ENCODE results near the gene PARS2. TPM values are rescaled to one million over a fixed set of nuclear protein-coding genes. Genes with fewer than 3 reads are reported as not detected.

The PARS2 gene
- total and polyA plus RNA-seq, 2 experiments from 2014 or later: 5.9 to 13.6 TPM

GRCh38 chr1:54792686-54793282 lies 28.5 kb upstream of the PARS2 start (continued):
- TF ChIP-seq JUNB (IDR thresholded peaks at IDR 0.05; ENCODE audit: unreplicated experiment): no peak
- no peak for TF ChIP-seq POLR2AphosphoS5 (IDR thresholded peaks at IDR 0.05; ENCODE audit: low read depth)
- TF ChIP-seq ZNF462 (CRISPR knock-in tag; IDR thresholded peaks at IDR 0.05): no peak
- TF ChIP-seq NANOG (IDR thresholded peaks at IDR 0.05; ENCODE audit: borderline replicate concordance): no peak
- TF ChIP-seq STAT1 (IDR thresholded peaks at IDR 0.05; ENCODE audit: unreplicated experiment): no peak

- Histone ChIP-seq H3K4me2 (no peak overlapping the region), H2AFZ (no peak overlapping the region), H3K36me3 (ENCODE audit: insufficient read depth) (no peaks in the 10 kb centered on the region), H3K79me2 (replicated peaks; ENCODE audit: insufficient read depth) (no peaks in the 10 kb centered on the region), H4K20me1 (replicated peaks; ENCODE audit: insufficient read depth) (no peaks in the 10 kb centered on the region), H3K9me2 (ENCODE audit: insufficient read depth) (no peaks in the 10 kb centered on the region), H3K27ac (ENCODE audit: low read depth) (no peak overlapping the region), H3F3A (replicated peaks; ENCODE audit: low read depth) (no peaks in the 10 kb centered on the region), H3K4me3 (no peak overlapping the region), H3K4me1 (ENCODE audit: insufficient read depth) (peaks cover 36% of the 10 kb centered on the region), H3K27me3 (ENCODE audit: insufficient read depth) (no peaks in the 10 kb centered on the region)
- Mint-ChIP-seq H3K4me3 (no peak overlapping the region), H3K4me1 (peaks cover 45% of the 10 kb centered on the region), H3K36me3 (ENCODE audit: low read depth) (no peaks in the 10 kb centered on the region), H3K27me3 (ENCODE audit: insufficient read depth, low read depth, poor library complexity) (peaks cover 7% of the 10 kb centered on the region), H3K9me3 (peaks cover 4% of the 10 kb centered on the region; the same call in 2 of the 3 replicates), H3K27ac (no peak overlapping the region)
- ATAC-seq (peak; percentile 21), DNase-seq (ENCODE audit: low spot score) (peak; percentile 87)
- TF ChIP-seq POLR2AphosphoS5 (IDR thresholded peaks at IDR 0.05; ENCODE audit: low read depth) (no peak), ZNF462 (CRISPR knock-in tag; IDR thresholded peaks at IDR 0.05) (no peak), JUNB (IDR thresholded peaks at IDR 0.05; ENCODE audit: unreplicated experiment) (no peak), CTCF (conservative IDR thresholded peaks at IDR 0.05; ENCODE audit: low read depth in 2 of 2) (peak; percentile 91 to 99)
Observed at GRCh38 chr1:54791880-54792522, 27.7 kb upstream of the PARS2 start.

Data from GM23338 (cell line).